ENCODE measurements around the gene PLCB2.

PLCB2 gene

DNA sequence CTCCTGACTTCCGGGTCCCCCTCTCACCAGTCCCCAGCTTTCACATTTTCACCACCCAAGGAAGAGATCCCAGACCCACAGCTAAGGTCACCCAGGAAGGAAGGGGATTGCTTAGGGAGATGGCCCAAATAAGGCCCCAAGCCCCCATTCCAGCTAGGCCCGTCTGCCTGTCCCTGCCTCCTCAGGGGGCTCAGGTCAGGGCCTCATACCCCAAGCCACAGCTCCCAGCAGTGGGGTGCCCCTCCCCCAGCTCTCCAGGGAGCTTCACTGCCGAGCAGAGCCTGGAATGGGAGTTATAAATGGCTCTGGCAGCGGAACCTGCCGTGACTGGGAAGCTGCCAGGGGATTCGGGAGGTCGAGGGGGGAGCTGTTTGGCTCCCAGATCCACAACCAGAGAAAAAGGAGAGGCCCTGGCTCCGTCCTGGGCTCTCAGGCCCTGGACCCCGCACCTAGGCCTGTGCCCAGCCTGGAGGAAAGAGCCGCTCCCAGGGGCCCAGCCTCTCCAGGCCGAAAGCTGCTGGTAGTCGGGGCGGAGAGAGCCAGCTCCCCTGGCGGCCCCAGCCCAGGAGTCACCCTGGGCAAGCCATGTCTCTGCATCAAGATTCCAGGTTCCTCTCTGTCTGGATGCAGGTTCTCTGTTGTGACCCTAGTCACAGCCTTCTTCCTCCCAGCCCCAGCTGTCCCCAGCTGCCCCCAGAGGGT, 32.5 kb upstream of the PLCB2 start:
- 71 to 78% methylated on average over 13 of the region's 14 CpGs for WGBS, 2 experiments (ENCODE audit: insufficient coverage in 2 of 2)
- Histone ChIP-seq H3K36me3 (ENCODE audit: control insufficient read depth, insufficient read depth, low read length) (no peaks in the 10 kb centered on the region), H3K4me3 (ENCODE audit: extremely low read depth, insufficient read depth, low read length, poor library complexity, severe bottlenecking) (no peak overlapping the region), H3K27ac (ENCODE audit: low read depth, low read length, severe bottlenecking) (peak overlapping the region; percentile 57), H3K4me1 (ENCODE audit: control insufficient read depth, insufficient read depth, low read length, poor library complexity, severe bottlenecking) (peaks cover 52% of the 10 kb centered on the region), H3K9me3 (ENCODE audit: control insufficient read depth, low read length) (no peaks in the 10 kb centered on the region)

- Histone ChIP-seq H3K36me3 (ENCODE audit: control insufficient read depth, insufficient read depth, low read length) (no peaks in the 10 kb centered on the region), H3K4me3 (ENCODE audit: extremely low read depth, insufficient read depth, low read length, poor library complexity, severe bottlenecking) (no peak overlapping the region), H3K9me3 (ENCODE audit: control insufficient read depth, low read length) (no peaks in the 10 kb centered on the region), H3K27ac (ENCODE audit: low read depth, low read length, severe bottlenecking) (peak overlapping the region; percentile 71), H3K4me1 (ENCODE audit: control insufficient read depth, insufficient read depth, low read length, poor library complexity, severe bottlenecking) (peaks cover 58% of the 10 kb centered on the region)
- 89 to 91% methylated on average over 5 to 7 of the region's 7 CpGs for WGBS, 2 experiments (ENCODE audit: insufficient coverage in 2 of 2)
Observed at GRCh38 chr15:40339621-40339945, 31.8 kb upstream of the PLCB2 start.

DNA sequence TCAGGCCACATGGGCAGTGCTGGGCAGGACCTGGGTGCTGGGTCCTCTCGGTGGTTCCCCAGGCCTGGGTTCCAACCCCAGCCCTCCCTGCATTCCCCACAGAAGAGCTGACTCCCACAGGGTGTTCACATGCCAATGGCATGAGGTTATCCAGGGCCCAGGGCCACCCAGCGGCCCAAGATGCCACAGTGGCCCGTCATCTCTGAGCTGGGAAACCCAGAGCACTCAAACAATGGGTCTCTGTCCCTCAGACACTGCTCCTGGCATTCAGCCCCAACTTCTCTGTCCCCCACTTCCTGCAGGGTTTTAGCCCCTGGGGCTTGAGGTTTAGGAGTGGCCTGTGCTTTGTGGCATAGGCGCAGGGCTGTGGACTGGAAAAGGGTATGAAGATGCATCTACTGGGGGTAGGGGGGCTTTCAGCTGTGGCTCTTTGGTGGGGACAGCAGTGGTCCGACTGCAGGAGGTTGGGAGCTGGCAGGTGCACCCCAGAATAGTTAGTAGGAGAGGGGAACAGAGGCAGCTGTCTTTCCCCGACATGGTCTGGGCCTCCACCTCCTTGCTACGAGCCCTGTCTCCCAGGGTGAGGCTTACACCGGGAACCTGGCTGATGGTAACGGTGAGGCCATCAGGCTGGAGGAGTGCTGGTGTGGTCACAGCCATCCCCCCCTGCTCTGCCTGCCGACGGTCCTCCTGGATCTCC, 31.3 kb upstream of the PLCB2 start:
- H3K9me3 ChIP-seq (ENCODE audit: control insufficient read depth, low read length): no peaks in the 10 kb centered on the region
- no peak overlapping the region for H3K4me3 ChIP-seq (ENCODE audit: extremely low read depth, insufficient read depth, low read length, poor library complexity, severe bottlenecking)
- peaks cover 62% of the 10 kb centered on the region for H3K4me1 ChIP-seq (ENCODE audit: control insufficient read depth, insufficient read depth, low read length, poor library complexity, severe bottlenecking)
- H3K27ac ChIP-seq (ENCODE audit: low read depth, low read length, severe bottlenecking): peak overlapping the region; percentile 71
- no peaks in the 10 kb centered on the region for H3K36me3 ChIP-seq (ENCODE audit: control insufficient read depth, insufficient read depth, low read length)
- 87 to 94% methylated on average over 7 to 11 of the region's 11 CpGs for WGBS, 2 experiments (ENCODE audit: insufficient coverage in 2 of 2)

DNA sequence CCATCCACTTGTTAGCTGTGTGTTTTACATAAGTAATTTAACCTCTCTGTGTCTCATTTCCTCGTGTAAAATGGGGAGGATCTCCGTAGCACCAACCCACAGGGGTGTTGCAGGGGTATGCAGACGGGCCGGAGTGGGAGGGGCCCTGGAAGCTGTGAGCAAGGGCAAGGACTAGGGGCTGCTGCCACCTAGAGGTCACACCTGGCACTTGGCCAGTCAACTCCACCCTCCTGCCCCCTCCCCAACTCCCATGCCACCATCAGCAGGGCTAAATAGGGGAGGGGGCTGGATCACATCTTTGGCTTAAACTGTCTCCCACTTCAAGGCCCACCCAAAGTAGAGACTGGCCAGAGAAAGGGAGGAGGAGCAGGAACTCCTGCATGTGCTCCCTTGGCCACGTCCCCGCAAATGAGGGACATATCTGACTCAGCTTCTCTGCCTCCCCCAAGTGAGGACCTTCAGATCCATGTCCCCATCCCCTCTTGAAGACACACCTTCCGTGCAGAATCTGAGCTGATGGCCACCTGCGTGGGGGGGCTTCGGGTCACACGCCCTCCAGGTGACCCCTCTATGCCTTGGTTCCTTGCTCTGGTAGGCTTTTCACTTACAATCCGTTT, 30.4 kb upstream of the PLCB2 start:
- Histone ChIP-seq H3K27ac (ENCODE audit: low read depth, low read length, severe bottlenecking) (peak overlapping the region; percentile 71), H3K9me3 (ENCODE audit: control insufficient read depth, low read length) (no peaks in the 10 kb centered on the region), H3K4me3 (ENCODE audit: extremely low read depth, insufficient read depth, low read length, poor library complexity, severe bottlenecking) (no peak overlapping the region), H3K36me3 (ENCODE audit: control insufficient read depth, insufficient read depth, low read length) (no peaks in the 10 kb centered on the region), H3K4me1 (ENCODE audit: control insufficient read depth, insufficient read depth, low read length, poor library complexity, severe bottlenecking) (peaks cover 63% of the 10 kb centered on the region)
- whole genome bisulfite sequencing, 2 experiments (ENCODE audit: insufficient coverage in 2 of 2): 0 to 37% methylated on average over 2 to 11 of the region's 11 CpGs

DNA sequence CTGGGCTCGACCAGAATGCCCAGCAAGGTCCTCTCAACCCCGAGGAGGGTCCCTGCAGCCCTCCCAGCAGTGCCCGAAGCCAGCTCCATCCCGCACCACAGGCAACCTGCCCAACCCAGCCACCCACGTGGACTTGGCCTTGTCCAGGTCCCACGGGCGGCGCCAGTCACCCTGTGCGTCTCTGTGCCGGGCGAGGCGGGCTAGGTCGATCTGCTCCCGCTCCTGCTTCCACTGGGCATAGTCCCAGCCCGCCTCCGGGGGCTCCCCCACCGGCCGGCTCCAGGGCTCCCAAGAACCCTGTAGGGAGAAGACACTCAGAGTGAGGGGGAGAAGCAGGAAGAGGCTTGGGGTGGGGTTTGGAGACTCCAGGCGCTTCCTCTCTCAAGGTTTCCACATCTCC, 29.9 kb upstream of the PLCB2 start:
- Histone ChIP-seq H3K9me3 (ENCODE audit: control insufficient read depth, low read length) (no peaks in the 10 kb centered on the region), H3K4me1 (ENCODE audit: control insufficient read depth, insufficient read depth, low read length, poor library complexity, severe bottlenecking) (peaks cover 61% of the 10 kb centered on the region), H3K27ac (ENCODE audit: low read depth, low read length, severe bottlenecking) (no peak overlapping the region), H3K36me3 (ENCODE audit: control insufficient read depth, insufficient read depth, low read length) (no peaks in the 10 kb centered on the region), H3K4me3 (ENCODE audit: extremely low read depth, insufficient read depth, low read length, poor library complexity, severe bottlenecking) (no peak overlapping the region)
- 61 to 79% methylated on average over 5 to 6 of the region's 19 CpGs for WGBS, 2 experiments (ENCODE audit: insufficient coverage in 2 of 2)

DNA sequence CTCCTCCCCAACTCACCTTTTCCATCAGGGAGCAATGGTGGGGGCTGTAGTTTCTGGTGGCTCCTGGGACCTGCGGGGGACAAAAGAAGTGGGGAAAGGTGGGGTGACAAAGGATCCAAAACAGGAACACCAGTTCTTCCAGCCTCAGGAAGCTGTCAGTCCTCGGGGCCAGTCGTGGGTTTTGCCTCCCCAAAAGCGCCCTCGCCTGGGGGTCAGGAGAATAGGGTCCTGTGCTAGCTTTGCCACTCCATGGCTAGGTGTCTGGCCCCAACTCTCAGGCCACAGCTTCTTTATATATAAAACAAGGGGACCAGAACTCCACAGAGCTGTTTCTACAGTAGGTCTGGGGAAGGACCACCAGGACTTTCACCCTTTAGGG, 29.0 kb upstream of the PLCB2 start:
- no peak overlapping the region for H3K4me3 ChIP-seq (ENCODE audit: extremely low read depth, insufficient read depth, low read length, poor library complexity, severe bottlenecking)
- H3K4me1 ChIP-seq (ENCODE audit: control insufficient read depth, insufficient read depth, low read length, poor library complexity, severe bottlenecking): peaks cover 58% of the 10 kb centered on the region
- no peak overlapping the region for H3K27ac ChIP-seq (ENCODE audit: low read depth, low read length, severe bottlenecking)
- peaks cover 8% of the 10 kb centered on the region for H3K36me3 ChIP-seq (ENCODE audit: control insufficient read depth, insufficient read depth, low read length)
- H3K9me3 ChIP-seq (ENCODE audit: control insufficient read depth, low read length): no peaks in the 10 kb centered on the region
- WGBS, 2 experiments (ENCODE audit: insufficient coverage in 2 of 2): 29 to 45% methylated on average over 1 to 2 of the region's 5 CpGs

- Histone ChIP-seq H3K4me1 (ENCODE audit: control insufficient read depth, insufficient read depth, low read length, poor library complexity, severe bottlenecking) (peaks cover 57% of the 10 kb centered on the region), H3K4me3 (ENCODE audit: extremely low read depth, insufficient read depth, low read length, poor library complexity, severe bottlenecking) (no peak overlapping the region), H3K36me3 (ENCODE audit: control insufficient read depth, insufficient read depth, low read length) (peaks cover 11% of the 10 kb centered on the region), H3K9me3 (ENCODE audit: control insufficient read depth, low read length) (no peaks in the 10 kb centered on the region), H3K27ac (ENCODE audit: low read depth, low read length, severe bottlenecking) (no peak overlapping the region)
- WGBS, 2 experiments (ENCODE audit: insufficient coverage in 2 of 2): 89% methylated on average over 6 to 9 of the region's 13 CpGs
Observed at GRCh38 chr15:40335938-40336743, 28.4 kb upstream of the PLCB2 start.

DNA sequence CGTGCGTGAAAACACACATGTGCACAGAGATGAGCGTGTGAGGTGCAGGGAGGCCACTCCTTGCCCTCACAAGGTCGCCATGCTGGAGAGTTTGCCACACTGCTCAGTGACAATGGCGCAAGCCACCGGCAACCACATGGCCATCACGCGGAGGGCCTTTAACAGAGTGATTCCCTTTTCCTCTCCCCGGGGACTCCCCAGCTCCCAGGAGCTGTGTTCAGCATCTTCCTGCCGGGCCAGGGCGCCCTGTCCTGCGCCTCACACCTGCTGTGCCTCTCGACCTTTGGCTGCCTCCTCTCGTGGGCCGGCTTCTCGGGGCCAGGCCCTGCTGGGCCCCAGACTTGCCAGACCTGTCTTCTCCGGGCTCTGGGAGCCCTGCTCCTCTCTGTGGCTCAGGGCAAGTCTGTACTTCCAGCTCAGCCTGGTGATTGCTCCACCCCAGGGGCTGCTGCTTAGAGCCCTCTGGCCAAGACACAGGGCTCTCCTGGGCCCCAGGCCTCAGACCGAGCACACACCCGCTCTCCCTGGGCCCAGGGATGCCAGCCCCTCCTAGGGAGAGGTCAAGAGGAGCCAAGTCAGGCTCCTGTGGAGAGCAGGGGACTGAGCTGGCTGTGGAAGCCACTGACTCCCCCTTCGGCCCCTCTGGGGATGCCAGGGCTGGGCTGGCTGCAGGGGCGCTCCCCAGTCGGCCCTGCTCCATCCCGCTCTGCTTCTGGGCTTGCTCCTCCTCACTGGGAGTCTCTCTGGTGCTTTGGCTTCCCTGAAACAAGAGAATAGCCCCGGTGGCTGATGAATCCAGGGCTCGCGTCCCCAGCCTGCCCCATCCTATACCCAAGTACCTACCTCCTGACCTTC, 27.4 kb upstream of the PLCB2 start:
- H3K27ac ChIP-seq (ENCODE audit: low read depth, low read length, severe bottlenecking): no peak overlapping the region
- H3K4me3 ChIP-seq (ENCODE audit: extremely low read depth, insufficient read depth, low read length, poor library complexity, severe bottlenecking): no peak overlapping the region
- peaks cover 15% of the 10 kb centered on the region for H3K36me3 ChIP-seq (ENCODE audit: control insufficient read depth, insufficient read depth, low read length)
- no peaks in the 10 kb centered on the region for H3K9me3 ChIP-seq (ENCODE audit: control insufficient read depth, low read length)
- WGBS, 2 experiments (ENCODE audit: insufficient coverage in 2 of 2): 87 to 88% methylated on average over 13 to 24 of the region's 26 CpGs
- peaks cover 53% of the 10 kb centered on the region for H3K4me1 ChIP-seq (ENCODE audit: control insufficient read depth, insufficient read depth, low read length, poor library complexity, severe bottlenecking)

- 94 to 95% methylated on average over 2 of the region's 3 CpGs for WGBS, 2 experiments (ENCODE audit: insufficient coverage in 2 of 2)
- H3K9me3 ChIP-seq (ENCODE audit: control insufficient read depth, low read length): no peaks in the 10 kb centered on the region
- peaks cover 53% of the 10 kb centered on the region for H3K4me1 ChIP-seq (ENCODE audit: control insufficient read depth, insufficient read depth, low read length, poor library complexity, severe bottlenecking)
- peaks cover 21% of the 10 kb centered on the region for H3K36me3 ChIP-seq (ENCODE audit: control insufficient read depth, insufficient read depth, low read length)
- no peak overlapping the region for H3K4me3 ChIP-seq (ENCODE audit: extremely low read depth, insufficient read depth, low read length, poor library complexity, severe bottlenecking)
- peak overlapping the region; percentile 66 for H3K27ac ChIP-seq (ENCODE audit: low read depth, low read length, severe bottlenecking)
Observed at GRCh38 chr15:40334541-40334940, 26.8 kb upstream of the PLCB2 start.

DNA sequence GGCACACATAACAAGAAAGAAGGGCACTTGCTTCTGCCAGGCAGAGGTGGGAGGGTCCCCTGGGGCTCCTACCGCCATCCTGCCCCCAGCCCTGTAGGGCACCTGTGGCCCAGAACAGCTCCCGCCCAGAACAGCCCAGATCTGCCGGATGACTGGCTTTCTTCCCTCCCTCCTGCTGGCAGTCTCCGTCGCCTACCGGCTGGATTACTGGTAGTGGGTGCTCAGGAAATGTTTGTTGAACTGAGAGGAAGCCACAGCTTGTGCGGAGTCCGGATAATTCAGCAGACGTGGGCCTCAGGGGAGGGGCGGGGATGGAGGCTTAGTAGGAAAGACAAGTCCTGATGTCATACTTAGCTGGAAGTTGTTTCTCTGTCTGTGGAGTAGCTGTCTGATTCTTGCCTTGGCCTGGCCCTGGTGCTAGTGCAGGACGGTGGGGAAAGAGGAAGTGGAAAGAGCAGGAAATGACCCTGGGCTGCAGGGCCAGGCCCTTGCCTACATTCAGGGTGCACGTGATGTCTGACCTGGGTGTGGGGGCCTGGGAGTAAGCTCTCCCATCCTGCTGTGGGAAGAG, 26.3 kb upstream of the PLCB2 start:
- 82 to 83% methylated on average over 7 to 8 of the region's 12 CpGs for WGBS, 2 experiments (ENCODE audit: insufficient coverage in 2 of 2)
- peaks cover 51% of the 10 kb centered on the region for H3K4me1 ChIP-seq (ENCODE audit: control insufficient read depth, insufficient read depth, low read length, poor library complexity, severe bottlenecking)
- no peaks in the 10 kb centered on the region for H3K9me3 ChIP-seq (ENCODE audit: control insufficient read depth, low read length)
- H3K27ac ChIP-seq (ENCODE audit: low read depth, low read length, severe bottlenecking): peak overlapping the region; percentile 66
- no peak overlapping the region for H3K4me3 ChIP-seq (ENCODE audit: extremely low read depth, insufficient read depth, low read length, poor library complexity, severe bottlenecking)
- H3K36me3 ChIP-seq (ENCODE audit: control insufficient read depth, insufficient read depth, low read length): peaks cover 24% of the 10 kb centered on the region

Data from mesodermal cell (in vitro differentiated cells).